GM19035 (cell line): ENCODE data around the gene PARD3B.

Experiments
- ATAC-seq: cut with Tn5 transposase; IDR thresholded peaks from one replicate; pipeline ENCODE4 v1.9.1; 2021; ENCODE audit not compliant: unreplicated experiment

The PARD3B gene

DNA sequence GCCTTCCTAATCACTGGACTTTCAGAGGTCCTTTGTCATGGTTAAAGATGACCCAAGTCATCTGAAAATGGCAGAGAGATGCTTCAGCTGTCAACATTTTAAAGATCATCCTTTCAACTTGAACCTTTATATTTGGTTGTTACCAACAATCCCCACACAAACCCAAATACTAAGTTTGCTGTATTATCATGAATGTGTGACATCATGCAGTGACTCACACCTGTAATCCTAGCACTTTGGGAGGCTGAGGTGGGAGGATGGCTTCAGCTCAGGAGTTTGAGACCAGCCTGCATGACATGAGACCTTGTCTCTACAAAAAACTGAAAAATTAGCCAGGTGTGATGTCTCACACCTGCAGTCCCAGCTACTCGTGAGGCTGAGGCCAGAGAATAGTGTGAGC is 1081.8 kb downstream of the PARD3B start:
- no peak for ATAC-seq

DNA sequence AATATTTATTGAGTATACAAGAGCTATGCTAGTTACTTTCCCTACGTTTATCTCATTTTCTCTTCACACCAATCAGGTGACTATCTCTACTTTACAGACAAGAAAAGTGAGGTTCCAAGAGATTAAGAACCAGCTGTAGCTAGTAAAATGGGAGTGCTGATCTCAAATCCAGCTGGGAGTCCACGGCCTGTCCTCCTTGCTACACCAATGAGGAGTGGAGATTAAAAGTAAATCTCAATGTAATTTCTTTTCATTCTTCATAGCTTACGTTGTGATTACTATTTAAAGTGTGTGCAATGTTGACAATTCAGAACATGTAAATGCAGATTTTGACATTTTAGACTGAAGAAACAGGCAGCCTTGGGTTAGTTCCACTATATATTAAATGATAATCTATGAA is 1083.1 kb downstream of the PARD3B start:
- ATAC-seq = no peak

DNA sequence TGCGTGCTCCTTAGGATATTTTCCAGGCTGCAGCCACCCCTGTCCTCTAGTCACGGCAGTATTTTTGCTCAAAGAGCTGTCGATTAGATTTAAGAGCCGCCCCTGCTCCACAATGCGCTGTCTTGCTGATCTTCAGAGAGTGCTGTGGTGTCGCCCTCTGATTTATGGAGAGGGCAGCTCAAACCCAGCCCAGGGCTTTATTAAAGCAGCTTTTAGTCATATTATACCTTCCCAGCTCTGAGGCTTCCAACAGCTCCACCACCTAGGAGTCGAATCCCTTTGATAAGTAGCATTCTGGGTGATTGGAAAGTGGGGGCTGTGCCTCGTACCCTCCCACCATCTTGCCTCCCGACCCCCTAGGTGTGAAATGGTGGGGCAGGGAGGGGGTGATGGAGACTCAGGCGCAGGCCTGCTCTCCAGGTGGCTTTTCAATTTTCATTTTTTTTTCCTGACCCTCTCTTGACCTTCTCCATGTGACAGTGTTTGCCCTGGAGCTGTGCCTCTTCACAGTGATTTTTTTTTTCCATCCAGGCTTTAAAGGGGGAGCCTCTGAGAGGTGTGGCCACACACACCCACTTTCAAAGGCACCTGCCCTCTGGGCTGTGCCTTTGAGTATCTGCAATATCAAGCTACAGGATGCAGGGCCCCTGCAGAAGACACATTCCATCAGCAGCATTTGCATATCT is 1084.0 kb downstream of the PARD3B start:
- ATAC-seq = no peak

DNA sequence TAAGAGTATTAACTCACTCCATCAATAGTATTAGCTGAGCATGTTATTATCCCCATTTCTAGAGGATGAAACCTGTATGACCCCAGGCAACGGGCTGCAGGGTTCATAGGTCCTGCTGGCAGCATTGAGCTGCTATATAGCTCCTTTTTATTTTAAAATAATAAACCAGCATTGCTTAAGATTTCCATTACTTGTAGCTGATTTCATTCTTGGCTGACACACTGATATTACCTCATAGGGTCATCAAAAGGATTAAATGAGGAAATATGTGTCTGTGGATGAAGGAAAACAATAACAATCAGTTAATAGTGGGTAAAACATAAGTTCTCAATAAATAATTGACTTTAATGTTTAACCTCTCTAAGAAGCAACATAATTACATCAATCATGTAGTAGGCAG is 1088.7 kb downstream of the PARD3B start:
- ATAC-seq = no peak

DNA sequence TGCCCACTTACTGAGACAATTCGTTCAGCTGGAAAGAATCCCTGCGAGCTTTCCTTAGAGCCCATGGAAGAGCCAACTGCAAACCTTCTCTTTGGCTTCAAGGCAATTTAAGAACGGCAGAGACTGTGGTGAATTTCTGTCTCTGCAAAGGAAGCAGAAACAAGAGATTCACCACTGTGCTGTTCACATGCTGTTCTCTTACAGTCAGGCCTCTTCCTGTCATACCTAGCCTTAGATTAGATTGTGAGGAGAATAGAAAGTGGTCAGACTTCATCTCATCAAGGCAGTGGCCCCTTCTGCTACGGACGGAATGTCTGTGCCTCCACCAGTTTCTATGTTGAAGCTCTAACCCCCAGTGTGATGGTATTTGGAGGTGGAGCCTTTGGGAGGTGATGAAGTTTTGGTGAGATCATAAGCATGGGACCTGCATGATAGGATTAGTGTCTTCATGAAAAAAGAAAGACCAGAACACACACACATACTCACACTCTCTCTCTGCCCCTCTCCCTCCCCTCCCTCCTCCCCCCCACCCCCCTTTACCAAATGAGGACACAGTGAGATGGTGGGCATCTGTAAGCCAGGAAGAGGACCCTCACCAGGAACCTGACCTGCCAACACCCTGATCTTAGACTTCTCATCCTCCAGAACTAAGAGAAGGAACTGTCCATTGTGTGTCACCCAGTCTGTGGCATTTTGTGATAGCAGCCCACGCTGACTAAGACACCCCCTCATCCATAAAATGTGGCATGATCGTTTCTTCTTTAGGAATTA is 1091.5 kb downstream of the PARD3B start:
- no peak for ATAC-seq

DNA sequence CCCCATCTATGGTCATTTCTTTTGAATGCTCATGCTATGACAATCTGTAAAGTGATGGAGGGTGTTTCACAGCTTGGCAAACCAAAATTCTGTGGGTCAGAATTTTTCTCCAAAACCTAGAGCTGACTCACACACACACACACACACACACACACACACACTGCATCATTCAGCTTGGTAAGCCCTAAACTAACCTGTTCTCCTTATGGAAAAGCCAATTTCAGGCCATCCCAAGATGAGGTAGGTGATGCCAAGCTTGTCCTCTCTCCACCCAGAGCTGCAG is 1092.0 kb downstream of the PARD3B start:
- no peak for ATAC-seq

DNA sequence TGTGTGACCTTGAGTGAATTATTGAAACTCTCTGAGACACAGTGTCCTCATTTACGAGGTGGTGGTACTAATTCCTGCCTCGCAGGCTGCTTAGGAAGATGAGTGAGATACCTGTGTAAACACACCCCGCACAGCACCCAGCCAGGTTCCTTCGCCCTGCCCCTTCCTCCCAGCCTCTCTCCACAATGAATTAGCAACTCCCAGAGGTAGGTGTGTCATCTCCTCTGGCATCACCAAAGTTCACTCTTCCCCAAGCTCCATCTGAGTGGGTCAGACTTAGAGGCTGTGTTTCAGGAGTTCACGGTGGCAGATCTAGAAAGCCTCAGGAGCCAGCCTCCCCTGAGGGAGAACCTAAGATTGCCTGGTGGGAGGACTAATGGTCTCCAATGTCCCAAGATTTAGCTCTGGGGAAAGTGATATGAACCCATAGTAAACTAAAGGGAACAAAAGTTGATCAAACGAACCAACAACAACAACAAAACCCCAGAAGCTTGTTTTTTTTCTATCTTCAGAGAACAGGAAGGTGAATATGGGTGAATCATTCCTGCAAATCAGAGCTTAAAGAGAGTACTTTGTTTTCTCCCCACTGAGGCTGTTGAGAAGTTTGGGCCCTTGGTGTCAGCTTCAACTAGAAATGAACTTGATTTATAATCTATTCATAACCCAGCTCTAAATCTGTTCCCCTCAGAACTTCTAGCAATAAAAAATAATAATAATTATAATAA is 1092.7 kb downstream of the PARD3B start:
- ATAC-seq = no peak

DNA sequence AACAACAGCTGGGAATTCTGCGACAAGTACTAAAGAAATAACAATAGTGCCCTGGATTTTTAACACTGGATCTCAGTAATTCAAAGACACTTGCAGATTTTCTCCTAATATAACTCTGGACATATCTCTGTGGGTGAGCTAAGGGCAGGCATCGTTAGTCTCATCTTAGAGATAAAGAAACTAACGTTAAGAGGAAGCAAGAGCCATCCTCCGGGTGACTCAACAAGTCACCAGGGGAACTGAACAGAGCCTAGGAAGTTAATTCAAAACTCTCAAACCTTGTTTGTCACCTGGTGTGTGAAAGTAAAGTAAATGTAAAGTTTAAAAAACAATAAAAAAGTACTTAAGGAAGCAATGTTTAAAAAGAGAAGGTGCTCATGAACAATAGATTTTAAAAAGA is 1095.4 kb downstream of the PARD3B start:
- no peak for ATAC-seq

DNA sequence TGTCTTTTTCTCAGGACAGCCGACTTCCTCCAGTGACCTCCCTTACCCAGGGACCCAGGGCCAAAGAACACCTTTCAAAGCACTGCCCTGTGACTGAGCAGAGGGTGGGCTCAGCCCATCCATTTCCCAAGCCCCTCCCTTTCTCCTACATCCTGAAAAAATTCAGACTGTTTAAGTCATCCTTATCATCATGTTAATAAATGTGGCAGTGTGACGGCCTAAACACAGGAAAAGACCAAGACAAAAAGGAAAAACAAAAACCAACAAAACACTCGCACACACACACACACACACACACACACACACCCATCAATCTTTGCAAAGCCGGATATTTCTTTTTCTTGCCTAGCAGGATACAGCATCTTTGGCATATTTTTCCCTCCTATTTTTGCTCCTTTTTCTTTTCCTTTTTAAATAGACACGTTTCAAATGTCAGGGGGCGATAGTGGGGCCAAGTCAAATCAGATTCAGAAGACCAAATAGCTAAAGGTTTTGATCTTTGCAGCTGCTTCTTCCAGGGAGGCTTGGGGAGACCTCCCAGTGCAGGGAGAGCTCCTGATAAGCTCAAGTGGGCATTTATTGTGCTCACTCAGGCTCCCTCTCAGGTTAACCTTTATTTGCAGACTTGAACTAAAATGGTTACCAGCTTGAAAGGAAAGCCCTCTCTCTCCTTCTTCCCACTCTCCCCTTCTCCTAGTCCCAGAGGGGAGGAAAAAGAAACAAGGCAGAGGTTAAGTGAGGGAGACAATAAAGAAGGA is 1097.5 kb downstream of the PARD3B start:
- ATAC-seq = no peak

DNA sequence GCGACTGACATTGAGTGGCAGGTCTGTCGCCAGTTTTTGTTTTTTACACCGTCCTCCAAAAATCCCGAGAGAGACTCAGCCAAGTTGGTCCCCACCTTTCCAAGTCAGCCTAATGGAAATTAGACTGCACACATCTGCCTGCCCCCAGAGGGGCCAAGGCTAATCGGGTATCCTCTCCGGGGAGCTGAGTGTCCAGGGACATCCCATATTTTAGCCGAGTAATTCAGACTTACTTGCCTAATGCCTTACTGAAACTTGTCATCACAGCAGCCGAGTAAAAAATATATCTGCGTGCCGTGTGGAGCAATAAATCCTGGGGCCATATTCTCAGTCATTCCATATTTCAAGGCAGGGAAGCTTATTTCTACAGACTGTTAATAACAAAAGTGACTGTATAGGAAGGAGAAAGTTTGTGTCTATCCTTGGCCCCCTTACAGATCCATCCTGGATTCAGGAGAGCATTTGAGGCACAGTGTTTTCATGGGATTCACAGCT is 1098.2 kb downstream of the PARD3B start:
- ATAC-seq = no peak

DNA sequence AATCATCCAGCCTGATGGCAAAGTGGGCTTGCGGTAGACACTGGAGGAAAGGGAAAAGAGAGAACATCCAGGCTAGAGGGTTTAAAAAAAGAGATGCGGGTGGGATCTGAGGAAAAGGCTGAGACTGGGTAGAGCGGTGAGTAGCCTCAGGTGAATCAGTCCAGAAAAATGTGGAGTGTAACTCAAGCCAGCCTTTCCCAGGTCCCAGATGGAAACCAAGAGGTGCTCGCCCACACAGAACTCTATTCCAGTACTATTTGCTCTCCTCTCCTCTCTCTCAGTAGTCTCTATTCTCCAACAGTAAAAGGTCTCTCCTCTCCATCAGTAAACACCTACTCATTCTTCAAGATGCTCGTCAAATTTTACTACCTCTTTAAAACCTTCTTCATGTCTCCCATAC is 1098.7 kb downstream of the PARD3B start:
- ATAC-seq = no peak

DNA sequence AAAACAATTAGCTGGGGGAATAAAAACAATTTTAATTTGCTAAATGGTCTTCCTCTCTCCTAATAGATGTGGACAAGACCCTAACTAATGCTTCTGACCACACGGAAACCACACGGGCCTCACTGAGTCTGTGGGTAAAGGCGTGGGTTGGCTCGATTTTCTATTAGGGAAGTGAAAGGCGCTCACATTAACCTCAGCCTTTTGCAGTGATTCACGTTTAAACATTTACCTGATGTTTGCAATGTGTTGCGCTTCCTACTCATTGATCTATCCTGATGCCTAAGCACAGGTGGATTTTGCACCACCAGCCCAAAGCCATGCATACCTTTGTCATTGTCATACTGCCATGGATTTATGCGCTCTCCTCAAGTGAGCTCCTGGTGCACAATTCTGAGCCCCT is 1101.4 kb downstream of the PARD3B start:
- peak; percentile 99 for ATAC-seq

DNA sequence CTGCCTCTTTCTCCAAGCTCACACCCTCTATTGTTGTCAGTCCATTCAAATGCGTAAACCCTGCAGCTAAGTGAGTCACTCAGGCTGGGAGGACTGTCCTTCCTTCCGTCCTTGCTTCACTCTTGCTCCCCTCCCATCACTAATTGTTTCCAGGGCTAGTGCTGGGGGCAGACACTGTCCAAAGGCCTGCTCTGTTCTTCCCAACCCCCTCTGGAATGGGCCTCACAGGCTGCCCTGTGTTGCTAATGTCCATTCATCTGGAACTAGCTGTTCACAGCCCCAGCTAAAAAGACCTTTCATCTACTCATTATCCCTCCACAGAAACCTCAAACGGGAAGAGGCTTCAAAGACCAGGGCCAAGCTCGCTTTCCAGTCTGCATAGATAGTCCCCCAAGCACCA is 1105.2 kb downstream of the PARD3B start:
- ATAC-seq = no peak

DNA sequence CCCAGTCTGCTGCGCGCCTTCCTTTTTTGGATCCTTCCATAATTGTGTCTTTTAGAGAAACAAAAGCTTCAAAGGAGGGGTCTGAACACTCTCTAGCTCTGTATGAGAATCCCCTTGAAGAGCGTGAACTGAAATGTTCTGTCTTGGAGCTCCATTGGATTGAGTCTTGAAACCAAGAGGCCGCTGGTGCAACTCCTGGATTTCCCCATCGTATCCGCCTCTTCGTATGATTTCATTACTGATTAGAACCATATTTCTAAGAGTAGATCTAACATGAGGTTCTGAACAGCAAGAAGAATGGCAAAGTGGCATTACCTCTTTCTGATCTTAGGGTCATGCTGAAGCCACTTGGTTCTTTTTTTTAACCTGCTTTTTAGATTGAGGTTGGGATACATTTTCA is 1105.7 kb downstream of the PARD3B start:
- no peak for ATAC-seq

DNA sequence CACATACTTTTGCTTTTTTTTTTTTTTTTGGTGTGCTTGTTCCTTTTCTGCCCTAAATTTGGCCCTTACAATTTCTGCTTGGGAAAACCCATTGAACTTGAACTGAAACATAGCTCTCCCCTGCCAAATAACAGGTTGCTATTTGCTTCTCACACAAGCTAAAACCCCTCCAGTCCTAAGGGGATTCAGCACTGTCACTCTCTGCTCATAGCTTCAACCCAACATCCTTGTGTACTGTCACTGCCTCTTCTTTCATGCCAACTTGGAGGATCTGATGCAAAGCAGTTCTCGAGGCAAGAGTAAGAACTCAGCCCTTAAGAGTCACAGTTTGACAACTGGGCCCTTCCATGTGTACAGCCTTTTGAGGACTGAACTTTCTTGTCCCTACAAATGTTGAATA is 1106.4 kb downstream of the PARD3B start:
- ATAC-seq = no peak

DNA sequence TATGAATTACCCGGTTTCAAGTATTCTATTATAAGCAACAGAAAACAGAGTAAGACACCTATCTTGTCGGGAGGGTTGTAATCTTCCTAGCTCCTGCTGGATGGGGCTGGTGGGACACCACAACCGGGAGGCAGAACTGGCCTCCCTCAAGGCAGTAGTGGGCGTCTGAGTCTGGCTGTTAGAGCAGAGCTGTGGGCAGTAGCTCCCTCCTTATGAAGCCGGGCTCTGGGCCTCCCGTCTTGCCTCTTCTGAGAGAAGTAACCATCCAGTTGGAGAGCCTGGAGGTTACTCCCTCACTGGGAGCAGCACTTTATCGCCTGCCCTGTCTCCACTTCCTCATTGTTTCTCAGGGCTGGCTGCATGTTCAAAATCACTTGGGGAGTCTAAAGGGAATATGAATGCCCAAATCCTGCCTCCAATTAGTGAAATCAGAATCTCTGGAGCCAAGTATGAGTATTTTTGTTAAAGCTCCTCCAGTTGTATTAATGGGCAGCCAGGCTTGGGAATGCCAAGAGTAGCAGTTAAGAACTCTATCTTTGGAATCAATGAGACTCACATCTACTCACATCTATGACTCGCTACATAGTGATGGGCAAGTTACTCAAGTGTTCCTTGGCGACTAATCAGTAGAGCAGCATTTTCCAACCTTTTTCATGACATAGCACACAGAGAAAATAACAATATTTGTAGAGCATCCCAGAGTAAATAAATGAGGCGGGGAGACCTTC is 1109.8 kb downstream of the PARD3B start:
- no peak for ATAC-seq

DNA sequence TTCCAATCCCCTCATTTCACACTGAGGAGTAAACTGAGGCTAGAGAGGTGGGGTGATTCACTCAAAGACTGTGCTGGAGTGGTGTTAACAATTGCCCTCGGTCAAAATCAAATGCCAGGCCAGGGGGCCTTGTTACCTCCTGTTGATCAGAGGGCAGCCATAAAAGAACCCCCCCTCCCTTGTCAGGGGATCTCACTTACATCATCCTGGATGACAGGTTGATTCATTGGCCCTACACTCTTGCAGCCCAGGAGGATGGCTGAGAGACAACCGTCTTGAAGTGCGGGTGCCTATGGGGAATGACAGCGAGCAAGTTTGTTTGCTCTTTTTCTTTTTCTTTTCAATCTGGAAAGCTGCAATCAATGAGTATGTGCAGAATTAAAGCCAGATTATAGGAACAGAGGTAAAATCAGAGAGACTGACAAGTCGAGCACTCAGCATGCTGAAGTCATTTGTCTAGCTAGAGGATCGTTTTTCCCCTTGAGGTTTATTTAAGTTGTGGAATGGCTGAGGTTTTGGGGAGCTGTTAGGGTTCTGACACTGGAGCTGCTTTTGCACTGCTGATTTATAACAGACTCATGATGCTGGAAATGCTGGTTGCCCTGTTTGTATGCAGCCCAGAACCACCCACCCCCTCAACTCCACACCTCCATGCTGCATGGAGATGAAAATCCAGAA is 1110.6 kb downstream of the PARD3B start:
- ATAC-seq = no peak

DNA sequence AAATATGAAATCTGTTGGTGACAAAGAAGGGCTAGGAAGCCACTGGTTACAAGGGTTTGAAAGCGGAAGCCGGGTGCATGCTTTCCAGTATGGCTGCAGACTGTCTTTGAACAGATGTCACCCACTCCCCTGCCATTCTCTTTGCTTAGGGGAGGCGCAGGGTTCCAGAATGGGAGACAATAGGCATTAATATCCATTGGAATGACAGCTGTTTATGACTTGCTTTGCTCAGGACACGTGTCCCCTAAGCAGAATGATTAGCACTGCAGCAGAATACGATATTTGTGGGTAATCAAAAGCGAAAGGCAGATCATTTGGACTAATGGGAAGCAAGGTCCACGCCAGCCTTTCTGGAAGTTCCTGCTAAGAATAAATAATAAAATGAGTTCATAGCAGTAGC is 1111.2 kb downstream of the PARD3B start:
- no peak for ATAC-seq

DNA sequence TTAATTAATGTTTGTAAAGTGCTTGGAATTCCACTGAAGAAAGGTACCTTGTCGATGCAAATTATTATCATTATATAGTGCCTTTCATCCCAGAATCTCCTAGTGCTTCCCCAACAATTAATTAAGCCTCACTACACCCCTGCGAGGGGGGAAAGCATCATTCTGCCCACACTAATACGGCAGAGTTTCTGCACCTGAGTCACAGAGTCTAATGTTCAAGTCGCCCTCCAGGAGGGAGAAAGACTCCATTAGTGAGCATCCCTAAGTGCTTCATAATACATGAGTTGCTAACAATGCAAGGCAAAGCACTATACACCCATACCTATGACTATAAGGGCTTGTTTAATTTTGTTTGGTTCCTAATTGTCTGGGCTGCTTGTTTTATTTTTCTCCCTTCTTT is 1111.7 kb downstream of the PARD3B start:
- no peak for ATAC-seq

DNA sequence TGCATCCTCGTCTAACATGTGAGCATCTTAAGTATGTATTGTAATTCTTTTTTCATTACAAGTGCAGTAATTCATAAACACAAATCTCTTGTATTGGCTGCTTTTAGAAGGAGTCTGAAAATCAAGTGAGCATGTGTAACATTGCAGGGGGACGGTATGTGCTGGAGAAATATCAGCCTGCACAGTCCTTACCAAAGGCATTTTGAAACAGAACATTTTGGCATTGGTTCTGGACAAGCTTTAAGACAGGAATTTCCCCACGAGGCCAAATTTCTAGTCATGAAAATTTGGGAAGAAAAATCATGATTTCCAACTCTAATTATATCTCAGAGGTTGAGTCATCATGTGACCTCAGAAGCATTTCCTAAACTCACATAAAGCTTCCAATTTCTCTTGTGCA is 1112.3 kb downstream of the PARD3B start:
- no peak for ATAC-seq
